ENCODE measurements around the gene ARMCX2. TPM values are rescaled to one million over a fixed set of nuclear protein-coding genes. Genes with fewer than 3 reads are reported as not detected.

Gene ARMCX2
- polyA plus RNA-seq, 1 of the 3 experiments (the other 2 are of a cell fraction): 32.9 TPM

DNA sequence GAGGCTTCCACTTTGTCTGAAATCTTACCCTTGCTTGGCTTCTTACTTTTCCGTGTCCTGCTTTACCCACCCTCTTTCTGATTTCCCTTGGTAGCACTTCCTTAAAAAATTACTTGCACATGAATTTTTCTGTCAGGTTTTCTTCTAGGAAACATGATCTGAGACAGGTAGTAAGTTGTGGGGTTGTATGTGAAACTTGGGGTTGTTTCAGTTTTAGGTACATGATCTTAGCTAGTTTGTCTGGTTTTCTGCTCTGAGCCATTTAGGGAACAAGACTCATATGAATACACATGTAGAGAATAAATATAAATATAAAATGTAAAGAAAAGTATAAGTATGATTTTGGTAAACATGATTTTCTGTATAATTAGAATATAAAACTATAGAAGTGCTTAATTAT is 17.4 kb upstream of the ARMCX2 start:
- no peaks in the 10 kb centered on the region for H3K36me3 ChIP-seq (replicated peaks in 1 of 2; ENCODE audit: control insufficient read depth in 1 of 2, insufficient read depth in 2 of 2, low read length in 1 of 2)
- CTCF ChIA-PET: interaction anchor here (1.0 kb wide), 1 partner anchor 141 kb away, joined by 4 read pairs; no protein-coding TSS in a partner anchor
- no peak overlapping the region for H3K9ac ChIP-seq
- H3K27ac ChIP-seq (ENCODE audit: low read depth in 2 of 2, low read length in 1 of 2): no peak overlapping the region
- no peaks in the 10 kb centered on the region; a peak in 1 of 4 replicates for H3K4me1 ChIP-seq (ENCODE audit: control insufficient read depth in 1 of 2, insufficient read depth in 2 of 2, low read depth in 1 of 2, low read length in 1 of 2)
- no peaks in the 10 kb centered on the region for H3F3A ChIP-seq (replicated peaks; ENCODE audit: insufficient read depth)
- H3K4me2 ChIP-seq: no peak overlapping the region
- no peak overlapping the region for H2AFZ ChIP-seq (ENCODE audit: low read depth)
- no peaks in the 10 kb centered on the region for H3K79me2 ChIP-seq (ENCODE audit: insufficient read depth)
- no peak for TF ChIP-seq FOSL2 (IDR thresholded peaks at IDR 0.05; ENCODE audit: borderline replicate concordance, low read depth)
- TF ChIP-seq, protein P1, sequence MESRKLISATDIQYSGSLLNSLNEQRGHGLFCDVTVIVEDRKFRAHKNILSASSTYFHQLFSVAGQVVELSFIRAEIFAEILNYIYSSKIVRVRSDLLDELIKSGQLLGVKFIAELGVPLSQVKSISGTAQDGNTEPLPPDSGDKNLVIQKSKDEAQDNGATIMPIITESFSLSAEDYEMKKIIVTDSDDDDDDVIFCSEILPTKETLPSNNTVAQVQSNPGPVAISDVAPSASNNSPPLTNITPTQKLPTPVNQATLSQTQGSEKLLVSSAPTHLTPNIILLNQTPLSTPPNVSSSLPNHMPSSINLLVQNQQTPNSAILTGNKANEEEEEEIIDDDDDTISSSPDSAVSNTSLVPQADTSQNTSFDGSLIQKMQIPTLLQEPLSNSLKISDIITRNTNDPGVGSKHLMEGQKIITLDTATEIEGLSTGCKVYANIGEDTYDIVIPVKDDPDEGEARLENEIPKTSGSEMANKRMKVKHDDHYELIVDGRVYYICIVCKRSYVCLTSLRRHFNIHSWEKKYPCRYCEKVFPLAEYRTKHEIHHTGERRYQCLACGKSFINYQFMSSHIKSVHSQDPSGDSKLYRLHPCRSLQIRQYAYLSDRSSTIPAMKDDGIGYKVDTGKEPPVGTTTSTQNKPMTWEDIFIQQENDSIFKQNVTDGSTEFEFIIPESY (IDR thresholded peaks at IDR 0.05; ENCODE audit: borderline replicate concordance, low read depth): no peak
- no peaks in the 10 kb centered on the region for H3K9me3 ChIP-seq
- WGBS (ENCODE audit: low lambda C conversion rate): 27% methylated on average over 1 of the region's 1 CpG
- H3K4me3 ChIP-seq (ENCODE audit: low read depth in 2 of 2, low read length in 1 of 2): no peak overlapping the region
- H4K20me1 ChIP-seq (ENCODE audit: insufficient read depth): no peaks in the 10 kb centered on the region
- DNase-seq: no peak
- 0 out of 2 replicates have a peak, but pooled peaks cover 6% of the 10 kb centered on the region for H3K27me3 ChIP-seq (ENCODE audit: insufficient read depth)
- no peaks in the 10 kb centered on the region for H3K9me2 ChIP-seq
- POLR2A ChIA-PET: interaction anchor here (1.9 kb wide), 1 partner anchor 17 kb away, joined by 5 read pairs; the partner anchor contains the start of gene ARMCX2

DNA sequence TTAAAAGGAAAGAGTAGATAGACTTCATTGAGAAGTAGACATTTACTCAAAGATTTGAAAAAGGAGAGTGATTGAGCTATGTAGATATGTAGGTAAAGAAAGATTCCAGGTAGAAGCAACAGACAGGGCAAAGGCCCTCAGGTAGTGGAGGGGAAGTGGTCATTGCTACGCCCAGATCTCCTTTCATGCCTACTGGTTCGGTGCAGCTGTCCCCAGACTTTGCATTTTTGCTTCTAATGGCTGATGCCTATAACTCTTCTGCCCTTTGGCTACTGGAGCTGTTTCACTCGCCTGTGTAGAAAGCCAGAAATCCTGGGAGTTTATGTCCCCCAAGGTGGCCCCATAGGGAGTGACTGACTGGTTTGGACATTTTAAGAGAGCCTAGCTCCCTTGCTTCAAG is 16.9 kb upstream of the ARMCX2 start:
- Histone ChIP-seq H3K27me3 (ENCODE audit: insufficient read depth) (0 out of 2 replicates have a peak, but pooled peaks cover 6% of the 10 kb centered on the region), H2AFZ (ENCODE audit: low read depth) (no peak overlapping the region), H3K9me2 (no peaks in the 10 kb centered on the region), H3K9ac (no peak overlapping the region), H3K36me3 (replicated peaks in 1 of 2; ENCODE audit: control insufficient read depth in 1 of 2, insufficient read depth in 2 of 2, low read length in 1 of 2) (no peaks in the 10 kb centered on the region), H3F3A (replicated peaks; ENCODE audit: insufficient read depth) (no peaks in the 10 kb centered on the region), H3K4me1 (ENCODE audit: control insufficient read depth in 1 of 2, insufficient read depth in 2 of 2, low read depth in 1 of 2, low read length in 1 of 2) (no peaks in the 10 kb centered on the region; a peak in 1 of 4 replicates), H4K20me1 (ENCODE audit: insufficient read depth) (no peaks in the 10 kb centered on the region), H3K27ac (ENCODE audit: low read depth in 2 of 2, low read length in 1 of 2) (no peak overlapping the region), H3K79me2 (ENCODE audit: insufficient read depth) (no peaks in the 10 kb centered on the region), H3K4me3 (ENCODE audit: low read depth in 2 of 2, low read length in 1 of 2) (no peak overlapping the region), H3K4me2 (no peak overlapping the region), H3K9me3 (no peaks in the 10 kb centered on the region)
- CTCF ChIA-PET: no interaction called here
- WGBS (ENCODE audit: low lambda C conversion rate): 14% methylated on average over 3 of the region's 3 CpGs
- DNase-seq: no peak
- TF ChIP-seq RFX5 (IDR thresholded peaks at IDR 0.05; ENCODE audit: low read length) (no peak), TCF12 (IDR thresholded peaks at IDR 0.05) (no peak), POLR2AphosphoS5 (IDR thresholded peaks at IDR 0.05; ENCODE audit: low read depth, low read length) (no peak), MXI1 (IDR thresholded peaks at IDR 0.05; ENCODE audit: low read depth, low read length) (no peak), GATA2 (CRISPR knock-in tag; IDR thresholded peaks at IDR 0.05) (no peak), NFIC (IDR thresholded peaks at IDR 0.05; ENCODE audit: borderline replicate concordance) (no peak)
- TF ChIP-seq, protein P2, sequence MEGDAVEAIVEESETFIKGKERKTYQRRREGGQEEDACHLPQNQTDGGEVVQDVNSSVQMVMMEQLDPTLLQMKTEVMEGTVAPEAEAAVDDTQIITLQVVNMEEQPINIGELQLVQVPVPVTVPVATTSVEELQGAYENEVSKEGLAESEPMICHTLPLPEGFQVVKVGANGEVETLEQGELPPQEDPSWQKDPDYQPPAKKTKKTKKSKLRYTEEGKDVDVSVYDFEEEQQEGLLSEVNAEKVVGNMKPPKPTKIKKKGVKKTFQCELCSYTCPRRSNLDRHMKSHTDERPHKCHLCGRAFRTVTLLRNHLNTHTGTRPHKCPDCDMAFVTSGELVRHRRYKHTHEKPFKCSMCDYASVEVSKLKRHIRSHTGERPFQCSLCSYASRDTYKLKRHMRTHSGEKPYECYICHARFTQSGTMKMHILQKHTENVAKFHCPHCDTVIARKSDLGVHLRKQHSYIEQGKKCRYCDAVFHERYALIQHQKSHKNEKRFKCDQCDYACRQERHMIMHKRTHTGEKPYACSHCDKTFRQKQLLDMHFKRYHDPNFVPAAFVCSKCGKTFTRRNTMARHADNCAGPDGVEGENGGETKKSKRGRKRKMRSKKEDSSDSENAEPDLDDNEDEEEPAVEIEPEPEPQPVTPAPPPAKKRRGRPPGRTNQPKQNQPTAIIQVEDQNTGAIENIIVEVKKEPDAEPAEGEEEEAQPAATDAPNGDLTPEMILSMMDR (IDR thresholded peaks at IDR 0.05): no peak
- POLR2A ChIA-PET: interaction anchor here (1.9 kb wide), 1 partner anchor 17 kb away, joined by 5 read pairs; the partner anchor contains the start of gene ARMCX2
